ENCODE results near the gene BTAF1. TPM values are rescaled to one million over a fixed set of nuclear protein-coding genes. Genes with fewer than 3 reads are reported as not detected.
"Not testable (repeated sequence)": the region's sequence is repeated elsewhere in the genome, so short reads cannot be mapped to it uniquely, and the experiment has no call there.

BTAF1 gene
- total RNA-seq, 1 experiment from 2014 or later, result 30.7 TPM

GRCh38 chr10:91886954-91887271 lies 36.7 kb upstream of the BTAF1 start:
- H3K4me1 Mint-ChIP-seq (ENCODE audit: low read depth, unreplicated experiment), result peaks cover 14% of the 10 kb centered on the region
- H3K9me3 Mint-ChIP-seq (ENCODE audit: low read depth, unreplicated experiment), result no peaks in the 10 kb centered on the region
- no TSS peak for BruUV-seq (replicated peaks)
- H3K27me3 Mint-ChIP-seq (ENCODE audit: unreplicated experiment), result no peaks in the 10 kb centered on the region
- no peak overlapping the region for H3K27ac Mint-ChIP-seq (ENCODE audit: unreplicated experiment)
- H3K4me3 Mint-ChIP-seq (ENCODE audit: low read depth, unreplicated experiment), result peak overlapping the region; percentile 83
- no peak for DNase-seq
- TF ChIP-seq, protein P1, sequence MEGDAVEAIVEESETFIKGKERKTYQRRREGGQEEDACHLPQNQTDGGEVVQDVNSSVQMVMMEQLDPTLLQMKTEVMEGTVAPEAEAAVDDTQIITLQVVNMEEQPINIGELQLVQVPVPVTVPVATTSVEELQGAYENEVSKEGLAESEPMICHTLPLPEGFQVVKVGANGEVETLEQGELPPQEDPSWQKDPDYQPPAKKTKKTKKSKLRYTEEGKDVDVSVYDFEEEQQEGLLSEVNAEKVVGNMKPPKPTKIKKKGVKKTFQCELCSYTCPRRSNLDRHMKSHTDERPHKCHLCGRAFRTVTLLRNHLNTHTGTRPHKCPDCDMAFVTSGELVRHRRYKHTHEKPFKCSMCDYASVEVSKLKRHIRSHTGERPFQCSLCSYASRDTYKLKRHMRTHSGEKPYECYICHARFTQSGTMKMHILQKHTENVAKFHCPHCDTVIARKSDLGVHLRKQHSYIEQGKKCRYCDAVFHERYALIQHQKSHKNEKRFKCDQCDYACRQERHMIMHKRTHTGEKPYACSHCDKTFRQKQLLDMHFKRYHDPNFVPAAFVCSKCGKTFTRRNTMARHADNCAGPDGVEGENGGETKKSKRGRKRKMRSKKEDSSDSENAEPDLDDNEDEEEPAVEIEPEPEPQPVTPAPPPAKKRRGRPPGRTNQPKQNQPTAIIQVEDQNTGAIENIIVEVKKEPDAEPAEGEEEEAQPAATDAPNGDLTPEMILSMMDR (IDR thresholded peaks at IDR 0.05; ENCODE audit: unreplicated experiment), result no peak
- no peaks in the 10 kb centered on the region for H3K36me3 Mint-ChIP-seq (ENCODE audit: insufficient read depth, unreplicated experiment)
- intact Hi-C loops (cut with micrococcal nuclease; ENCODE audit: unreplicated experiment), result no loop called here
- CTCF ChIA-PET, result no interaction called here

- H3K27ac Mint-ChIP-seq (ENCODE audit: unreplicated experiment), result peak overlapping the region; percentile 66
- DNase-seq, result peak; percentile 16
- no TSS peak for BruUV-seq (replicated peaks)
- CTCF ChIA-PET, result no interaction called here
- peak overlapping the region; percentile 83 for H3K4me3 Mint-ChIP-seq (ENCODE audit: low read depth, unreplicated experiment)
- no peaks in the 10 kb centered on the region for H3K27me3 Mint-ChIP-seq (ENCODE audit: unreplicated experiment)
- intact Hi-C loops (cut with micrococcal nuclease; ENCODE audit: unreplicated experiment), result no loop called here
- H3K9me3 Mint-ChIP-seq (ENCODE audit: low read depth, unreplicated experiment), result no peaks in the 10 kb centered on the region
- TF ChIP-seq, protein P1 (IDR thresholded peaks at IDR 0.05; ENCODE audit: unreplicated experiment), result no peak
- no peaks in the 10 kb centered on the region for H3K36me3 Mint-ChIP-seq (ENCODE audit: insufficient read depth, unreplicated experiment)
- peaks cover 14% of the 10 kb centered on the region for H3K4me1 Mint-ChIP-seq (ENCODE audit: low read depth, unreplicated experiment)
Observed at GRCh38 chr10:91887272-91888076, 36.1 kb upstream of the BTAF1 start.

DNA sequence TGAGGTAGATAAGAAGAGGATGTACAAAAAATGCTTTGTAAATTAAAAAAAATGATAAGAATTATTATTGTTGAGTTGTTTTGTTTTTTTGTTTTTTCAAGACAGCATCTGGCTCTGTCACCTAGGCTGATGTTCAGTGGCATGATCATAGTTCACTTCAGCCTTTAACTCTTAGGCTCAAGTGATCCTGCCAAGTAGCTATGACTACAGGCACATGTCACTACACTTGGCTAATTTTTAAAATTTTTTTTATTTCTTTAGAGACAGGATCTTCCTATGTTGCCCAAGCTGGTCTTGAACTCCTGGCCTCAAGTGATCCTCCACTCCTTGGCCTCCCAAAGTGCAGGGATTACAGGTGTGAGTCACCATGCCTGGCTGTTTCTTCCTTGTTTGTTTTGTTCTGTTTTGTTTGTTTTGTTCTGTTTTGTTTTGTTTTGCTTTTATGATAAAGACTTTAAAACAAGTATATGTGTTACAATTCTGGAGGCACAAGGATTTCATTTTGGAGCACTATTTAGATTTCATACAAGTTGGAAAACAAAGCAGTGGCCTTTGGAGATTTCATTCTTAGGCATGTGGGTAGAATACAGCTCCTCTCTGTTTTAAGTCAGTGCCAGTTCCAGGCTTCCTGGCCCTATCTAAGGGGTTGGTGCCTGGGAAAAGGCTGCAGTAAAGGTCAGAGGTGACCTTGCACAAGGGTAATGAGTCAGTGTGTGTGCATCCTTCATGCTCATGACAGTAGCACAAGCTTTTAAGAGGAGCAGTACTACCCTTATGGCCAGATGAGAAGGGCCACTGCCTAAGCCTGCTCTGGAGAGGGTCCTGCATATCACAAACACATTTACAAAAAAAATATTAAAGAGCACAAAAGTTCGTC lies 32.2 kb upstream of the BTAF1 start:
- H3K27me3 Mint-ChIP-seq (ENCODE audit: unreplicated experiment), result no peaks in the 10 kb centered on the region
- no peaks in the 10 kb centered on the region for H3K9me3 Mint-ChIP-seq (ENCODE audit: low read depth, unreplicated experiment)
- CTCF ChIA-PET, result no interaction called here

GRCh38 chr10:91893051-91893450 lies 30.5 kb upstream of the BTAF1 start:
- Mint-ChIP-seq H3K27ac (ENCODE audit: unreplicated experiment) (no peak overlapping the region), H3K4me1 (ENCODE audit: low read depth, unreplicated experiment) (no peaks in the 10 kb centered on the region), H3K9me3 (ENCODE audit: low read depth, unreplicated experiment) (no peaks in the 10 kb centered on the region), H3K27me3 (ENCODE audit: unreplicated experiment) (no peaks in the 10 kb centered on the region), H3K4me3 (ENCODE audit: low read depth, unreplicated experiment) (no peak overlapping the region), H3K36me3 (ENCODE audit: insufficient read depth, unreplicated experiment) (no peaks in the 10 kb centered on the region)
- DNase-seq, result no peak
- TF ChIP-seq, protein P1 (IDR thresholded peaks at IDR 0.05; ENCODE audit: unreplicated experiment), result no peak
- intact Hi-C loops (cut with micrococcal nuclease; ENCODE audit: unreplicated experiment), result no loop called here
- BruUV-seq (replicated peaks), result no TSS peak
- CTCF ChIA-PET, result interaction anchor here (0.6 kb wide), 2 partner anchors 134 to 1699 kb away, joined by 3 to 6 read pairs; no protein-coding TSS in a partner anchor

More for the DNA sequence above, 32.2 kb upstream of the BTAF1 start:
- H3K4me1 Mint-ChIP-seq (ENCODE audit: low read depth, unreplicated experiment), result no peaks in the 10 kb centered on the region
- H3K27ac Mint-ChIP-seq (ENCODE audit: unreplicated experiment), result no peak overlapping the region
- no TSS peak for BruUV-seq (replicated peaks)
- intact Hi-C loops (cut with micrococcal nuclease; ENCODE audit: unreplicated experiment), result no loop called here
- DNase-seq, result no peak
- TF ChIP-seq, protein P1 (IDR thresholded peaks at IDR 0.05; ENCODE audit: unreplicated experiment), result no peak
- H3K36me3 Mint-ChIP-seq (ENCODE audit: insufficient read depth, unreplicated experiment), result no peaks in the 10 kb centered on the region
- no peak overlapping the region for H3K4me3 Mint-ChIP-seq (ENCODE audit: low read depth, unreplicated experiment)

GRCh38 chr10:91894261-91894685 lies 29.3 kb upstream of the BTAF1 start:
- BruUV-seq (replicated peaks); intact Hi-C loops (cut with micrococcal nuclease; ENCODE audit: unreplicated experiment); H3K4me1 Mint-ChIP-seq (ENCODE audit: low read depth, unreplicated experiment); H3K36me3 Mint-ChIP-seq (ENCODE audit: insufficient read depth, unreplicated experiment); H3K27me3 Mint-ChIP-seq (ENCODE audit: unreplicated experiment); H3K9me3 Mint-ChIP-seq (ENCODE audit: low read depth, unreplicated experiment); H3K27ac Mint-ChIP-seq (ENCODE audit: unreplicated experiment); CTCF ChIA-PET; DNase-seq; H3K4me3 Mint-ChIP-seq (ENCODE audit: low read depth, unreplicated experiment): not testable (repeated sequence)

Measured in Calu3 (cell line).